Dedifferentiated amniotic fluid mesenchymal stem cell (primary cell): ENCODE measurements around the gene ZNF350.
A peak's percentile ranks its signal among the peaks of the same experiment; 100 is the strongest.
"Not testable (repeated sequence)": the region's sequence is repeated elsewhere in the genome, so short reads cannot be mapped to it uniquely, and the experiment has no call there.

Experiments used
- DNase-seq: peaks from one replicate; pipeline ENCODE4 v3.0.0-alpha.2; 2016; ENCODE audit errors: extremely low spot score

ZNF350 gene

GRCh38 chr19:51986309-51987291 lies at the start of gene ZNF350:
TSS of gene ZNF350 (minus strand) at chr19:51986840. CDS start at chr19:51974360, 12,480 bp downstream.
- DNase-seq = peak; percentile 93

- no peak for DNase-seq
These were observed 47.5 kb upstream of the ZNF350 start for GRCh38 chr19:52034051-52034728.

GRCh38 chr19:52028780-52029123 lies 42.1 kb upstream of the ZNF350 start:
- DNase-seq = no peak

GRCh38 chr19:52028027-52028779 lies 41.6 kb upstream of the ZNF350 start, which contains the start of gene ZNF614:
TSS of gene ZNF614 (minus strand) at chr19:52028379. CDS start at chr19:52025745, 2,634 bp downstream.
- DNase-seq = peak; percentile 86

GRCh38 chr19:52026255-52026990 lies 39.8 kb upstream of the ZNF350 start:
- DNase-seq = not testable (repeated sequence)

- not testable (repeated sequence) for DNase-seq
These were observed 37.8 kb upstream of the ZNF350 start for GRCh38 chr19:52024478-52024877.

- DNase-seq = no peak
These were observed 35.6 kb upstream of the ZNF350 start for GRCh38 chr19:52022193-52022592.

GRCh38 chr19:52020506-52020905 lies 33.9 kb upstream of the ZNF350 start:
- no peak for DNase-seq

- DNase-seq = no peak
These were observed 24.0 kb upstream of the ZNF350 start for GRCh38 chr19:52010674-52011073.

- peak; percentile 74 for DNase-seq
These were observed 21.3 kb upstream of the ZNF350 start, which contains the start of gene ZNF615 for GRCh38 chr19:52007806-52008557. TSS of gene ZNF615 (minus strand) at chr19:52008211. CDS start at chr19:52003711, 4,500 bp downstream.

- DNase-seq = no peak
These were observed 20.8 kb upstream of the ZNF350 start for GRCh38 chr19:52007451-52007805.

- no peak for DNase-seq
These were observed 7.5 kb upstream of the ZNF350 start for GRCh38 chr19:51994048-51994644.

- DNase-seq = no peak
These were observed 6.8 kb upstream of the ZNF350 start for GRCh38 chr19:51993422-51993821.

GRCh38 chr19:51983361-51983760 lies 3.3 kb downstream of the ZNF350 start:
- DNase-seq = no peak

GRCh38 chr19:51980926-51981325 lies 5.7 kb downstream of the ZNF350 start:
- DNase-seq = not testable (repeated sequence)

GRCh38 chr19:51980116-51980736 lies 6.4 kb downstream of the ZNF350 start:
- no peak for DNase-seq

GRCh38 chr19:51978882-51979281 lies 7.8 kb downstream of the ZNF350 start:
- no peak for DNase-seq

- DNase-seq = no peak
These were observed 9.3 kb downstream of the ZNF350 start for GRCh38 chr19:51977346-51977745.

GRCh38 chr19:51976852-51977251 lies 9.8 kb downstream of the ZNF350 start:
- no peak for DNase-seq

- DNase-seq = not testable (repeated sequence)
These were observed 10.9 kb downstream of the ZNF350 start for GRCh38 chr19:51975787-51976186.
